Activated CD8-positive, alpha-beta T cell treated with anti-CD3 and anti-CD28 coated beads for 36 hours (primary cell): ENCODE results near the gene TEKT5. TPM values are rescaled to one million over a fixed set of nuclear protein-coding genes. Genes with fewer than 3 reads are reported as not detected.

Source experiments
- ATAC-seq: fragments of 200-7000 bp; cut with Tn5 transposase; one replicate; pipeline ENCODE4 v1.10.0; 2021; ENCODE audit warnings: mild to moderate bottlenecking, moderate library complexity
- CTCF ChIA-PET: fragments of 350-600 bp; sonication (Branson Sonifier 250); formaldehyde crosslinking; loops from one replicate; lab custom pipeline; 2021; ENCODE audit warnings: antibody characterized with exemption; lab: Charles Lee
- POLR2A ChIA-PET: fragments of 350-600 bp; sonication (Branson Sonifier 250); formaldehyde crosslinking; loops from one replicate; lab custom pipeline; 2021; ENCODE audit warnings: antibody characterized with exemption; lab: Charles Lee
- DNase-seq: peaks from one replicate; pipeline ENCODE4 v3.0.0-alpha.2; 2020
- H3K27ac Mint-ChIP-seq: one replicate; pipeline ENCODE4 v1.8.0; 2021; ENCODE audit warnings: mild to moderate bottlenecking, mixed read lengths
- H3K27me3 Mint-ChIP-seq: one replicate; pipeline ENCODE4 v1.8.0; 2021; ENCODE audit warnings: mixed read lengths
- H3K36me3 Mint-ChIP-seq: one replicate; pipeline ENCODE4 v1.8.0; 2021; ENCODE audit warnings: low read depth, mixed read lengths
- H3K4me1 Mint-ChIP-seq: one replicate; pipeline ENCODE4 v1.8.0; 2021; ENCODE audit warnings: low read depth, mixed read lengths
- H3K4me3 Mint-ChIP-seq: one replicate; pipeline ENCODE4 v1.8.0; 2021; ENCODE audit warnings: mild to moderate bottlenecking, moderate library complexity, mixed read lengths
- H3K9me3 Mint-ChIP-seq: one replicate; pipeline ENCODE4 v1.8.0; 2021; ENCODE audit warnings: mixed read lengths
- intact Hi-C: fragments of 100-400 bp; cut with micrococcal nuclease; formaldehyde crosslinking; loops from one replicate; pipeline ENCODE4 v1.10.0; 2022
- total RNA-seq, 2 experiments: library from RNA; stranded (reverse); gene quantifications; one replicate each; pipeline ENCODE4 v1.2.3, GENCODE V29; 2021
- TF ChIP-seq, protein P1 (sequence below): fragments of 200-600 bp; IDR thresholded peaks from one replicate; pipeline ENCODE4 v1.8.0; 2022; ENCODE audit warnings: antibody characterized with exemption, mild to moderate bottlenecking

Gene TEKT5
- total RNA-seq, 2 experiments from 2014 or later = 0.16 to 0.43 TPM

DNA sequence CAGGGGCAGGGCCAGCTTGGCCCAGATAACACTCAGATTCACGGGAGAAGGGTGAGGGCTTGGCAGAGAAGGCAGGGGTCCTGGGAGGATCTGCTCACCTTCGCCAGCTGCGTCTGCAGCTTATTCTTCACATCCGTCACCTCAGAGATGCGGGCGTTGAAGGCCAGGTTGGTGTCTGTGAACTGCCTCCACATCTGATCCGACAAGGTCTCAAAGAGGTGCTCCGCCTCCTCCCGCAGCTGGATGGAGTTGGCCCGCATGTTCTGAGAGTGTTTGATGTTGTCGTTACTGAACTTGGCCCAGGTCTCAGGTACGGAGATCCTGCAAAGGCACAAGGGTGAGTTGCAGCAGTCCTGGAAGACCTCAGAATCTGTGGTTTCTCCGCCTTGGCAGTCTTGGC, 18.9 kb downstream of the TEKT5 start:
- ATAC-seq = no peak
- Mint-ChIP-seq H3K4me3 (no peak overlapping the region), H3K27ac (no peak overlapping the region), H3K4me1 (no peaks in the 10 kb centered on the region), H3K27me3 (no peaks in the 10 kb centered on the region), H3K36me3 (no peaks in the 10 kb centered on the region), H3K9me3 (no peaks in the 10 kb centered on the region)
- TF ChIP-seq, protein P1, sequence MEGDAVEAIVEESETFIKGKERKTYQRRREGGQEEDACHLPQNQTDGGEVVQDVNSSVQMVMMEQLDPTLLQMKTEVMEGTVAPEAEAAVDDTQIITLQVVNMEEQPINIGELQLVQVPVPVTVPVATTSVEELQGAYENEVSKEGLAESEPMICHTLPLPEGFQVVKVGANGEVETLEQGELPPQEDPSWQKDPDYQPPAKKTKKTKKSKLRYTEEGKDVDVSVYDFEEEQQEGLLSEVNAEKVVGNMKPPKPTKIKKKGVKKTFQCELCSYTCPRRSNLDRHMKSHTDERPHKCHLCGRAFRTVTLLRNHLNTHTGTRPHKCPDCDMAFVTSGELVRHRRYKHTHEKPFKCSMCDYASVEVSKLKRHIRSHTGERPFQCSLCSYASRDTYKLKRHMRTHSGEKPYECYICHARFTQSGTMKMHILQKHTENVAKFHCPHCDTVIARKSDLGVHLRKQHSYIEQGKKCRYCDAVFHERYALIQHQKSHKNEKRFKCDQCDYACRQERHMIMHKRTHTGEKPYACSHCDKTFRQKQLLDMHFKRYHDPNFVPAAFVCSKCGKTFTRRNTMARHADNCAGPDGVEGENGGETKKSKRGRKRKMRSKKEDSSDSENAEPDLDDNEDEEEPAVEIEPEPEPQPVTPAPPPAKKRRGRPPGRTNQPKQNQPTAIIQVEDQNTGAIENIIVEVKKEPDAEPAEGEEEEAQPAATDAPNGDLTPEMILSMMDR = no peak
- intact Hi-C loops = no loop called here
- CTCF ChIA-PET = no interaction called here
- POLR2A ChIA-PET = no interaction called here
- DNase-seq = no peak

DNA sequence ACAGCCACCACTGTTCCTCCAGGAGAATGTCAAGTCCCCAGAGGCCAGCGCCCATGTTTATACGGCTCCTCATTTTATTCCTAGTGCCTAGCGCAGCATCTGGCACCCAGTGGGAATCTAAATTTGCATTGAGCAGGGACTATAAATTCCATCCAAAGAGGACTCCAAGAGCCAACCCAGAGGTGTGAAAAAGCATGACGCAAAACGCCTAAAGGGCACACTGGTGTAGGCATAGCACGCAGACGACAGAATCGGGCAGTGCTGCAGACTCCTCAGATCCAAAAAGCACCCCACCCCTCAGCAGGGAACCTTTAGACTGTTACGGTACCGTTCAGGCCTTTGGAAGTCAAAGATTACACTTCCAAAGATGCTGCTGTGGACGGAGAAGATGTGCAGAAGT, 19.5 kb downstream of the TEKT5 start:
- H3K27ac Mint-ChIP-seq = no peak overlapping the region
- ATAC-seq = no peak

DNA sequence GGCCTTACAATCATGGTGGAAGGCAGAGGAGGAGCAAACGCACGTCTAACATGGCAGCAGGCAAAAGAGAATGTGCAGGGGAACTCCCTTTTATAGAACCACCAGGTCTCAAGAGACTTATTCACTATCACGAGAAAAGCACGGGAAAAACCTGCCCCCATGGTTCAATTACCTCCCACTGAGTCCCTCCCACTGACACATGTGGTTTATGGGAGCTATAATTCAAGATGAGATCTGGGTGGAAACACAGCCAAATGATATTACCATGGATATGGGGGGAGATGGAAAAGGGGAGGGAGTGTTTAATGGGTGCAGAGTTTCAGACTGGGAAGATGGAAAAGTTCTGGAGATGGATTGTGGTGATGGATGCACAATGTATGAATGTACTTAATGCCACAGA, 23.0 kb downstream of the TEKT5 start:
- intact Hi-C loops = no loop called here
- Mint-ChIP-seq H3K36me3 (no peaks in the 10 kb centered on the region), H3K9me3 (no peaks in the 10 kb centered on the region), H3K4me3 (no peak overlapping the region), H3K4me1 (no peaks in the 10 kb centered on the region), H3K27me3 (no peaks in the 10 kb centered on the region), H3K27ac (no peak overlapping the region)
- no peak for ATAC-seq
- TF ChIP-seq, protein P1 = no peak
- CTCF ChIA-PET = no interaction called here
- POLR2A ChIA-PET = no interaction called here
- no peak for DNase-seq

More for the DNA sequence above, 19.5 kb downstream of the TEKT5 start:
- H3K9me3 Mint-ChIP-seq = no peaks in the 10 kb centered on the region
- H3K36me3 Mint-ChIP-seq = no peaks in the 10 kb centered on the region
- TF ChIP-seq, protein P1 = no peak
- ChIA-PET CTCF (no interaction called here), POLR2A (no interaction called here)
- intact Hi-C loops = no loop called here
- no peaks in the 10 kb centered on the region for H3K4me1 Mint-ChIP-seq
- no peak for DNase-seq
- no peaks in the 10 kb centered on the region for H3K27me3 Mint-ChIP-seq
- H3K4me3 Mint-ChIP-seq = no peak overlapping the region

DNA sequence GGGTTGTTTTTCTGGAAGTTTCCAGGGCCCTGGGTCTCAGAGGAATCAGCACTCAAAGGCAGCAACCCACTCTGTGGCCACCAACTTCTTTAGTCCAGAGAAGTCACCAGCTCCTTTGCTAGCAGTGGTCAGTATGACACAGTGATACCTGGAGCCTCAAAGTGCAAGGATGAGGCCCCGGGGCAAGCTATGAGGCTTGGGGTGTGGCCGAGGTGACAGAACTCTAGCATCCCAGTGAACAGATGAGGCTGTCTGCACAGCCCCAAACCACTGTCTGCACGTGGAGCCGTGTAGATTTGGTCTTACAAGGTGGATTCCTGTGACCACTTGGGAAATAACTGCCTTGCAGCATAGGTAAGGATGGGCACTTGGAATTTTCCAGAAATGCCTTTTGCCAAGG, 24.9 kb downstream of the TEKT5 start:
- H3K27me3 Mint-ChIP-seq = no peaks in the 10 kb centered on the region
- H3K4me1 Mint-ChIP-seq = no peaks in the 10 kb centered on the region
- intact Hi-C loops = loop anchor here (10.0 kb wide), 1 partner anchor 65 kb away; no protein-coding TSS in a partner anchor
- H3K36me3 Mint-ChIP-seq = no peaks in the 10 kb centered on the region
- POLR2A ChIA-PET = interaction anchor here (0.7 kb wide), 1 partner anchor 13 kb away, joined by 3 read pairs; no protein-coding TSS in a partner anchor
- ATAC-seq (no peak), DNase-seq (no peak)
- H3K9me3 Mint-ChIP-seq = no peaks in the 10 kb centered on the region
- no peak overlapping the region for H3K4me3 Mint-ChIP-seq
- CTCF ChIA-PET = interaction anchor here (1.3 to 2.6 kb wide), 2 partner anchors 39 to 249 kb away, joined by 4 to 12 read pairs; no protein-coding TSS in a partner anchor
- TF ChIP-seq, protein P1 = no peak
- no peak overlapping the region for H3K27ac Mint-ChIP-seq

DNA sequence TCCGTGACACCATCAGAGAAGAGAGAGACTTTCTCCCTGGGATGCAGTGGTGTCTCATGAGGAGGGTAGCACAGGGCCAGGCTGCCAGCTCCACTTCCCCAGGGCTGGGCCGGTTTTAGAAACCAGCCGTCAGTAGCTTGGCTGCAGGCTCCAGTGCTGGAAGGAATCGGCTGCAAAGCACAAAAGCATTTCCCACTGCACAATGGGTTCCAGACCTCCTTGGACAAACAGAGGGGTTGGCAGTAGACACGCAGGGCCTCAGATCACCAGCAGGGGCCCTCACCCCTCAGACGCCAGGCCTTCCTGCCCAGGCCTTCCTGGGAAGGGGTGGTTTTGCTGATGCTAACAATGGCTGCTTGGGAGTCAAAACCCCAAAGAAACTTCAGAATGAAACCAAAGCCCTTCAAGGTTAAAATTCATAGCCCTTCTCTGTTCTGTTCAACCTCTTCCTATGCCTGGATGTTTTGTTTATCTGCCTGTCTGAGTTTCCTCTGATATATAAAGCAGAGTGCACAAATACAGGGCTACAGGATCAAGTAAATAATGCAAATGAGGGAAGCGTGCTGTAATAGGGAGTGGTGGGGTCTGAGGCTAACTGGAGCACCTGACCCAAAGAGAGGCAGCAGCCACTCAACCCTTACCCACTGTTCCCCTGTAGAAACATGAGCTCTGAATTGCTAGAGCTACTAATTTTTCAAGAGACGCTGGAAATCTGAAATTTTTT, 26.2 kb downstream of the TEKT5 start:
- Mint-ChIP-seq H3K4me1 (no peaks in the 10 kb centered on the region), H3K9me3 (no peaks in the 10 kb centered on the region), H3K27ac (no peak overlapping the region), H3K4me3 (no peak overlapping the region), H3K27me3 (no peaks in the 10 kb centered on the region), H3K36me3 (no peaks in the 10 kb centered on the region)
- CTCF ChIA-PET = interaction anchor here (0.6 to 2.6 kb wide), 4 partner anchors 26 to 251 kb away, joined by 3 to 12 read pairs (median 4); partner anchors contain the start of gene TEKT5
- ATAC-seq = no peak
- intact Hi-C loops = loop anchor here (10.0 kb wide), 1 partner anchor 66 kb away; no protein-coding TSS in a partner anchor
- POLR2A ChIA-PET = no interaction called here
- TF ChIP-seq, protein P1 = peak; percentile 60
- DNase-seq = peak; percentile 19
